ENCODE results near the gene CPNE5. TPM values are rescaled to one million over a fixed set of nuclear protein-coding genes. Genes with fewer than 3 reads are reported as not detected.

The CPNE5 gene
- total RNA-seq, 1 donor from 2014 or later, result 2.9 TPM

- Mint-ChIP-seq H3K27me3 (ENCODE audit: unreplicated experiment) (no peaks in the 10 kb centered on the region), H3K4me3 (ENCODE audit: unreplicated experiment) (no peak overlapping the region), H3K27ac (ENCODE audit: unreplicated experiment) (no peak overlapping the region), H3K4me1 (ENCODE audit: low read depth, unreplicated experiment) (peaks cover 5% of the 10 kb centered on the region), H3K9me3 (ENCODE audit: unreplicated experiment) (peaks cover 3% of the 10 kb centered on the region), H3K36me3 (ENCODE audit: unreplicated experiment) (peaks cover 6% of the 10 kb centered on the region)
- DNase-seq, result no peak
- no peak for TF ChIP-seq CTCF (IDR thresholded peaks at IDR 0.05; ENCODE audit: partially characterized antibody, unreplicated experiment)
Measured at GRCh38 chr6:36749829-36750489, 89.3 kb downstream of the CPNE5 start.

GRCh38 chr6:36746251-36746650 is 93.0 kb downstream of the CPNE5 start:
- Mint-ChIP-seq H3K4me3 (ENCODE audit: unreplicated experiment) (no peak overlapping the region), H3K4me1 (ENCODE audit: low read depth, unreplicated experiment) (no peaks in the 10 kb centered on the region), H3K27ac (ENCODE audit: unreplicated experiment) (no peak overlapping the region), H3K27me3 (ENCODE audit: unreplicated experiment) (no peaks in the 10 kb centered on the region), H3K36me3 (ENCODE audit: unreplicated experiment) (peaks cover 6% of the 10 kb centered on the region), H3K9me3 (ENCODE audit: unreplicated experiment) (peaks cover 3% of the 10 kb centered on the region)
- no peak for DNase-seq
- TF ChIP-seq CTCF (IDR thresholded peaks at IDR 0.05; ENCODE audit: partially characterized antibody, unreplicated experiment), result no peak

DNA sequence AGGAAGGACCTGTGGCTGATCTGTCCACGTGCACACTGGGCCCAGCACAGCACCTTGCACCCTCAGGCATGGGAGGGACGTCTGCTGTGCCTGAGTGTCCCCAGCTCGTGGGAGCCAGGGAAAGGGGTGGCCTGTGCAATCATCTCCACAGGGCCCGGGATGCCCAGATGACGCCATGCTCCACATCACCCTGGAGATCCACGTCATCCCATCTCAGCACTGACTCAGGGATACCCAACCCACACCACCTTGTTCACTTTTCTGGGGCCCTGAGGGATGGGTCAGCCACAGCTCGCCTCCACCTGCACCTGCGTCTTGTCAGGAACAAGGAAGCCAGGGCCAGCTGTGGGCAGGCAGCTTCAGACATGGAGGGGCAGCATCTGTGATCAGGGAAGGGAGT is 93.4 kb downstream of the CPNE5 start:
- Mint-ChIP-seq H3K36me3 (ENCODE audit: unreplicated experiment) (peaks cover 6% of the 10 kb centered on the region), H3K4me1 (ENCODE audit: low read depth, unreplicated experiment) (no peaks in the 10 kb centered on the region), H3K4me3 (ENCODE audit: unreplicated experiment) (no peak overlapping the region), H3K27me3 (ENCODE audit: unreplicated experiment) (no peaks in the 10 kb centered on the region), H3K9me3 (ENCODE audit: unreplicated experiment) (peaks cover 3% of the 10 kb centered on the region), H3K27ac (ENCODE audit: unreplicated experiment) (no peak overlapping the region)
- TF ChIP-seq CTCF (IDR thresholded peaks at IDR 0.05; ENCODE audit: partially characterized antibody, unreplicated experiment), result no peak
- no peak for DNase-seq

DNA sequence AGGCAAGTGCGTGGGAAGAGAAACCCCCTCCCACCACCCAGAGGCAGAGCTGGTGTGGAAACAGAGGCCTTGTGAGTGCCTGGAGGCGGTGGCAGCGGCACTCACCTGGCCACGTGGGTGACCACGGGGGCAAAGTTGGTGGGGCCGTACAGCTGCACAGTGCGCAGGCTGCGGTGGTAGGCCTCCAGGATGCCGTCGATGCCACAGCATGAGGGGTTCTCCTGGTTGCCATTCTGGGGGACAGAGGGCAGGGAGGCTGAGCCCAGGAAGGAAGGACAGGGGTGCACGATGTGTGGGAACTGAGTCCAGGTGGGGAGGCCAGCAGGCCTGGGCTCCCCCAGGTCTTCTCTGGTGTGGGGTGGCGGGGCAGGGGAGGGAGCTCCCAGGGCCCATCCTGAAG is 94.0 kb downstream of the CPNE5 start:
- H3K4me1 Mint-ChIP-seq (ENCODE audit: low read depth, unreplicated experiment), result no peaks in the 10 kb centered on the region
- no peak for TF ChIP-seq CTCF (IDR thresholded peaks at IDR 0.05; ENCODE audit: partially characterized antibody, unreplicated experiment)
- peaks cover 3% of the 10 kb centered on the region for H3K9me3 Mint-ChIP-seq (ENCODE audit: unreplicated experiment)
- H3K4me3 Mint-ChIP-seq (ENCODE audit: unreplicated experiment), result no peak overlapping the region
- H3K27me3 Mint-ChIP-seq (ENCODE audit: unreplicated experiment), result no peaks in the 10 kb centered on the region
- no peak for DNase-seq
- H3K36me3 Mint-ChIP-seq (ENCODE audit: unreplicated experiment), result peaks cover 6% of the 10 kb centered on the region
- H3K27ac Mint-ChIP-seq (ENCODE audit: unreplicated experiment), result no peak overlapping the region

DNA sequence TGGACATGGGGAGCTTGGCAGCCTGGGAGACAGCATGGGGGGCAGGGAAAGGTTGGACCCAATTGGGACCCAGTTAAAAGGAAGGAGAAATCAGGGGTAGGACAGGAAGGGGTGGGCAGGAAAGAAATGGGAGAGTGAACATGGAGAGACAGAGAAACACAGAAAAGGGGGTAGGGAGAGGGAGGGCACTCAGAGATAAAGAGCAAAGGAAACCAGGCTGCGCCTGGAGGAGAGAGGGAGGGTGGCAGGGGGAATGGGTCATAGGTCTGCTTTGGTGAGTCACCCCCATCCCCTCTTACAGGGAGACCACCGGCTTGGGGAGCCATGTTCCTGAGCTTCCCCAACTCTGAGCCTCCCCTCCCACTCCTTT is 95.0 kb downstream of the CPNE5 start:
- TF ChIP-seq CTCF (IDR thresholded peaks at IDR 0.05; ENCODE audit: partially characterized antibody, unreplicated experiment), result no peak
- Mint-ChIP-seq H3K27ac (ENCODE audit: unreplicated experiment) (no peak overlapping the region), H3K4me1 (ENCODE audit: low read depth, unreplicated experiment) (no peaks in the 10 kb centered on the region), H3K27me3 (ENCODE audit: unreplicated experiment) (peaks cover 6% of the 10 kb centered on the region), H3K36me3 (ENCODE audit: unreplicated experiment) (peaks cover 4% of the 10 kb centered on the region), H3K4me3 (ENCODE audit: unreplicated experiment) (no peak overlapping the region), H3K9me3 (ENCODE audit: unreplicated experiment) (peaks cover 3% of the 10 kb centered on the region)
- DNase-seq, result no peak

Measured in glutamatergic neuron (in vitro differentiated cells).